ENCODE data around the gene PRKCZ.

The PRKCZ gene

GRCh38 chr1:2049718-2050431 lies at the start of gene PRKCZ:
TSS of gene PRKCZ (plus strand) at chr1:2050411. CDS start at chr1:2050631, 220 bp downstream.
- Histone ChIP-seq H3K4me1 (ENCODE audit: control insufficient read depth, insufficient read depth, low read length) (peaks cover 16% of the 10 kb centered on the region), H3K9me3 (ENCODE audit: control insufficient read depth, low read length) (no peaks in the 10 kb centered on the region), H3K9ac (ENCODE audit: low read length) (no peak within 1 kb of the TSS), H3K27me3 (replicated peaks; ENCODE audit: control insufficient read depth, insufficient read depth, low read length) (peaks cover 27% of the 10 kb centered on the region), H3K36me3 (ENCODE audit: control insufficient read depth, insufficient read depth, low read length, severe bottlenecking) (no peaks in the 10 kb centered on the region), H3K4me3 (ENCODE audit: low read length) (no peak within 1 kb of the TSS)
- DNase-seq (ENCODE audit: low read depth): no peak

DNA sequence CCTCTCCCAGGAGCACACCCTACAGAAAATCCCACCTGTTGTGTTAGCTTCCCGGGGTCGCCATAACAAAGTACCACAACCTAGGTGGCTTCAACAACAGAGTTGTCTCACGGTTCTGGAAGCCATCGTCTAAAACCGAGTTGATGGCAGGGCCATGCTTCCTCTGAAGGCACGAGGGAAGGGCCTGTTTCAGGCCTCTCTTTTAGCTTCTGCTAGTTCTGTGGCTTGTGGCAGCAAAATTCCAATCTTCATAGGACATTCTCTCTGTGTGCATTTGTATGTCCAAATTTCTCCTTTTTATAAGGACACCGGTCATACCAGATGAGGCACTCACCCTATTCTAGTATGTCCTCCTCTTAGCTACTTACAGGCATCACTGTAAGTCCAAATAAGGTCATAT lies 49.8 kb upstream of the PRKCZ start:
- Histone ChIP-seq H3K36me3 (ENCODE audit: control insufficient read depth, insufficient read depth, low read length, severe bottlenecking) (no peaks in the 10 kb centered on the region), H3K27me3 (replicated peaks; ENCODE audit: control insufficient read depth, insufficient read depth, low read length) (peaks cover 53% of the 10 kb centered on the region), H3K4me1 (ENCODE audit: control insufficient read depth, insufficient read depth, low read length) (no peaks in the 10 kb centered on the region), H3K9me3 (ENCODE audit: control insufficient read depth, low read length) (no peaks in the 10 kb centered on the region), H3K9ac (ENCODE audit: low read length) (no peak overlapping the region), H3K4me3 (ENCODE audit: low read length) (no peak overlapping the region)
- DNase-seq (ENCODE audit: low read depth): no peak

- DNase-seq (ENCODE audit: low read depth): no peak
- Histone ChIP-seq H3K4me3 (ENCODE audit: low read length) (no peak overlapping the region), H3K27me3 (replicated peaks; ENCODE audit: control insufficient read depth, insufficient read depth, low read length) (peaks cover 54% of the 10 kb centered on the region)
Observed at GRCh38 chr1:2000850-2001249, 49.4 kb upstream of the PRKCZ start.

GRCh38 chr1:2001773-2002411 lies 48.3 kb upstream of the PRKCZ start:
- Histone ChIP-seq H3K9ac (ENCODE audit: low read length) (no peak overlapping the region), H3K27me3 (replicated peaks; ENCODE audit: control insufficient read depth, insufficient read depth, low read length) (peaks cover 53% of the 10 kb centered on the region), H3K4me1 (ENCODE audit: control insufficient read depth, insufficient read depth, low read length) (no peaks in the 10 kb centered on the region), H3K36me3 (ENCODE audit: control insufficient read depth, insufficient read depth, low read length, severe bottlenecking) (no peaks in the 10 kb centered on the region), H3K4me3 (ENCODE audit: low read length) (no peak overlapping the region), H3K9me3 (ENCODE audit: control insufficient read depth, low read length) (no peaks in the 10 kb centered on the region)
- no peak for DNase-seq (ENCODE audit: low read depth)

More at GRCh38 chr1:2000850-2001249, 49.4 kb upstream of the PRKCZ start:
- no peaks in the 10 kb centered on the region for H3K36me3 ChIP-seq (ENCODE audit: control insufficient read depth, insufficient read depth, low read length, severe bottlenecking)
- H3K9ac ChIP-seq (ENCODE audit: low read length): no peak overlapping the region
- H3K9me3 ChIP-seq (ENCODE audit: control insufficient read depth, low read length): no peaks in the 10 kb centered on the region
- no peaks in the 10 kb centered on the region for H3K4me1 ChIP-seq (ENCODE audit: control insufficient read depth, insufficient read depth, low read length)

DNA sequence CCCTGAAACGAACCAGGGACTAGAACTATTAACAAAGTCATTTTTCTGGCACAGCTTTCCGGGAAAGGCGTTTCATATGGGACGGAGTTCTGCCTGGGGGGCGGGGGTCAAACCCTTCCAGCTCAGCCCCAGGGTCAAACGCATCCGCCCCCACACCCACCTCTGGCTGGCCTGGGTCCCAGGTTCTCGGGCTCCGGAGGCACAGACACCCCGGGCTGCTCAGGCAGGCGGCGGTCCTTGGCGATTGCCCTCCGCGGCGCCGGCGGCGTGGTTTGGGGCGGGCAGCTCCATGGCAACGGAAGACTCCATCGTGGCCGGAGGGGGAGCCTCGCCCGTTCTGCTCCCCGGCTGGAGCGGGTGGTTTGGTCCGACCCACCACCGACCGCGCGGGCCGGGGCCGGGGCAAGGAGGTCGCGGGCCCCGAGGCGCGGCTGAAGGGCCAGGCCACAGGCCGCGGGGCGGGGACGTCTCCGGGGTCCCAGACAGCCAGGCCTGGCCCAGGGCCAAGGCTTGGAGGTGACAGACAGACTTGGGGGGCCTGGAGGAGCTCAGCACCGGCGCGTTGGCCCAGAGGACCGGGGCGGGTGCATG lies 46.6 kb upstream of the PRKCZ start, which contains the start of gene CFAP74:
CFAP74 (minus strand) TSS at position 246 of the 591 bp plus-strand sequence. CDS start 12,830 bp downstream, outside the sequence.
- Histone ChIP-seq H3K36me3 (ENCODE audit: control insufficient read depth, insufficient read depth, low read length, severe bottlenecking) (no peaks in the 10 kb centered on the region), H3K9ac (ENCODE audit: low read length) (no peak within 1 kb of the TSS), H3K4me1 (ENCODE audit: control insufficient read depth, insufficient read depth, low read length) (no peaks in the 10 kb centered on the region), H3K9me3 (ENCODE audit: control insufficient read depth, low read length) (no peaks in the 10 kb centered on the region), H3K4me3 (ENCODE audit: low read length) (no peak within 1 kb of the TSS), H3K27me3 (replicated peaks; ENCODE audit: control insufficient read depth, insufficient read depth, low read length) (peaks cover 54% of the 10 kb centered on the region)
- peak; percentile 8 for DNase-seq (ENCODE audit: low read depth)

GRCh38 chr1:2004856-2005255 lies 45.4 kb upstream of the PRKCZ start:
- Histone ChIP-seq H3K4me1 (ENCODE audit: control insufficient read depth, insufficient read depth, low read length) (no peaks in the 10 kb centered on the region), H3K4me3 (ENCODE audit: low read length) (no peak overlapping the region), H3K36me3 (ENCODE audit: control insufficient read depth, insufficient read depth, low read length, severe bottlenecking) (no peaks in the 10 kb centered on the region), H3K9ac (ENCODE audit: low read length) (no peak overlapping the region), H3K27me3 (replicated peaks; ENCODE audit: control insufficient read depth, insufficient read depth, low read length) (peaks cover 56% of the 10 kb centered on the region), H3K9me3 (ENCODE audit: control insufficient read depth, low read length) (no peaks in the 10 kb centered on the region)
- no peak for DNase-seq (ENCODE audit: low read depth)

DNA sequence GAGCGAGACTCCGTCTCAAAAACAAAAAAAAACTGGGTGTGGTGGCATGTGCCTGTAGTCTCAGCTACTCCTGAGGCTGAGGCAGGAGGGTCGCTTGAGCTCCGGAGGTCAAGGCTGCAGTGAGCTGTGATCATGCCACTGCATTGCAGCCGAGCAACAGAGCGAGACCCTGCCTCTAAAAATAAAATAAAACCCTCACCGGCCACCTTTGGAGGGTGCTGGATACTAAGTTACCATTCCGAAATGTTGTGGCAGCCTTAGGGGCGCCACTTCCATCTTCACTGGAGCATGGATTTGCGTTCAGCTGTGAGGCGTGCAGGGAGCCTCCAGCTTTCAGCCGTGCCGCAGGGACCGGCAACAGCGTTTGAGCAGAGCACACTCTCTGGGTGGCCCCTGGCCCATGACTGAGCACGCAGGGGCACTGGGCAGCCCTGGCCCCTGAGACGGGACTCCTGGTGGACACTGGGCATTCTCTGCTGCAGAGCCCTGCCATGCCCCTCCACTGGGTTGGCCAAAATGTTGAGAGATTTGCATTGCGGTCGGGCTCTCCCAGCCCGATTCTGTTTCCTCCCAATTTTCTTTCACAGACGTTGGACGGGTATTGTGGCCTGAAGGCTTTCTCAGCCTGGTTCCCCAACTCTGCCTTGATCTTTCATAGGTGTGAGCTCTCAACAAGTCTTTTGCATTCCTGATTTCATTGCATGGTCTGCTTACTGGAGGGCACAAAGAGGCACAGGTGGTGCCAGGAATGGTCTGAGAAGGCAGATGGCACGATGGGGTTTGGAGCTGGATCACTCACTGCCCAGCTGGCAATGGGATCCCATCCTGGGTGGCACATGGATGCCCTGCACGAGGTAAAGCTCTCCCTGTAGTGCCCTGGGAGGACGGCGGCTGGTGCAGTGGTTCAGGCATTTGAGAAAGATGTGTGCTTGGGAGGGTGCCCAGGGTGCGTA lies 40.8 kb upstream of the PRKCZ start:
- H3K27me3 ChIP-seq (replicated peaks; ENCODE audit: control insufficient read depth, insufficient read depth, low read length): peaks cover 41% of the 10 kb centered on the region
- no peak overlapping the region for H3K4me3 ChIP-seq (ENCODE audit: low read length)
- no peak overlapping the region for H3K9ac ChIP-seq (ENCODE audit: low read length)
- H3K4me1 ChIP-seq (ENCODE audit: control insufficient read depth, insufficient read depth, low read length): no peaks in the 10 kb centered on the region
- H3K36me3 ChIP-seq (ENCODE audit: control insufficient read depth, insufficient read depth, low read length, severe bottlenecking): no peaks in the 10 kb centered on the region
- no peak for DNase-seq (ENCODE audit: low read depth)
- H3K9me3 ChIP-seq (ENCODE audit: control insufficient read depth, low read length): peaks cover 2% of the 10 kb centered on the region

- no peak overlapping the region for H3K4me3 ChIP-seq (ENCODE audit: low read length)
- DNase-seq (ENCODE audit: low read depth): no peak
- H3K36me3 ChIP-seq (ENCODE audit: control insufficient read depth, insufficient read depth, low read length, severe bottlenecking): no peaks in the 10 kb centered on the region
- peaks cover 2% of the 10 kb centered on the region for H3K9me3 ChIP-seq (ENCODE audit: control insufficient read depth, low read length)
- H3K27me3 ChIP-seq (replicated peaks; ENCODE audit: control insufficient read depth, insufficient read depth, low read length): peaks cover 52% of the 10 kb centered on the region
- no peaks in the 10 kb centered on the region for H3K4me1 ChIP-seq (ENCODE audit: control insufficient read depth, insufficient read depth, low read length)
- H3K9ac ChIP-seq (ENCODE audit: low read length): no peak overlapping the region
Observed at GRCh38 chr1:2014181-2014580, 36.0 kb upstream of the PRKCZ start.

- peaks cover 48% of the 10 kb centered on the region for H3K27me3 ChIP-seq (replicated peaks; ENCODE audit: control insufficient read depth, insufficient read depth, low read length)
- no peaks in the 10 kb centered on the region for H3K36me3 ChIP-seq (ENCODE audit: control insufficient read depth, insufficient read depth, low read length, severe bottlenecking)
- no peak overlapping the region for H3K9ac ChIP-seq (ENCODE audit: low read length)
- no peak for DNase-seq (ENCODE audit: low read depth)
- H3K9me3 ChIP-seq (ENCODE audit: control insufficient read depth, low read length): peaks cover 2% of the 10 kb centered on the region
- H3K4me3 ChIP-seq (ENCODE audit: low read length): no peak overlapping the region
- H3K4me1 ChIP-seq (ENCODE audit: control insufficient read depth, insufficient read depth, low read length): no peaks in the 10 kb centered on the region
Observed at GRCh38 chr1:2014741-2015735, 35.2 kb upstream of the PRKCZ start.

- no peak overlapping the region for H3K4me3 ChIP-seq (ENCODE audit: low read length)
- H3K9ac ChIP-seq (ENCODE audit: low read length): no peak overlapping the region
- H3K36me3 ChIP-seq (ENCODE audit: control insufficient read depth, insufficient read depth, low read length, severe bottlenecking): no peaks in the 10 kb centered on the region
- peaks cover 53% of the 10 kb centered on the region for H3K27me3 ChIP-seq (replicated peaks; ENCODE audit: control insufficient read depth, insufficient read depth, low read length)
- no peaks in the 10 kb centered on the region for H3K4me1 ChIP-seq (ENCODE audit: control insufficient read depth, insufficient read depth, low read length)
- DNase-seq (ENCODE audit: low read depth): no peak
- H3K9me3 ChIP-seq (ENCODE audit: control insufficient read depth, low read length): no peaks in the 10 kb centered on the region
Observed at GRCh38 chr1:2016123-2016522, 34.1 kb upstream of the PRKCZ start.

Data from adipocyte (in vitro differentiated cells).